SK-N-SH (cell line): ENCODE data around the gene ENTPD6. TPM values are rescaled to one million over a fixed set of nuclear protein-coding genes. Genes with fewer than 3 reads are reported as not detected.

ENCODE experiments used
- CTCF ChIA-PET: fragments of 300-600, 350-600 bp; formaldehyde crosslinking; extraction: SDS; loops from one replicate; lab custom pipeline; 2021; lab: Yijun Ruan, JAX
- POLR2A ChIA-PET: fragments of 350-600 bp; sonication (Branson Sonifier 250); formaldehyde crosslinking; extraction: SDS; loops from one replicate; lab custom pipeline; 2020; ENCODE audit warnings: antibody characterized with exemption, inconsistent platforms; lab: Yijun Ruan, JAX
- DNase-seq: peaks from one replicate; pipeline ENCODE4 v3.0.0; 2012
- H2AFZ ChIP-seq: fragments of 200-600 bp; sonication (generic); 2 replicates; pipeline ENCODE4 v1.8.1; 2016; ENCODE audit warnings: antibody characterized with exemption, mild to moderate bottlenecking, low read depth
- H3F3A ChIP-seq: fragments of 200-600 bp; sonication (generic); replicated peaks from 2 replicates; pipeline ENCODE3; 2016; ENCODE audit warnings: antibody characterized with exemption, mild to moderate bottlenecking; ENCODE audit not compliant: insufficient read depth
- H3K27ac ChIP-seq, 2 experiments: fragments of 200-500 bp in 1 of 2; fragments of 200-600 bp in 1 of 2; sonication (Bioruptor generic) in 1 of 2; sonication (generic), shearing (Covaris generic) in 1 of 2; 2 replicates each; pipeline versions ENCODE4 v1.5.1 to v1.6.1; 2014 to 2016; ENCODE audit warnings: low read depth in 2 of 2, inconsistent platforms in 1 of 2, low read length in 1 of 2, mild to moderate bottlenecking in 1 of 2, mixed read lengths in 1 of 2
- H3K27me3 ChIP-seq: fragments of 200-600 bp; sonication (generic), shearing (Covaris generic); 2 replicates; pipeline ENCODE4 v1.6.1; 2016; ENCODE audit warnings: mixed run types; ENCODE audit not compliant: insufficient read depth
- H3K36me3 ChIP-seq, 2 experiments: fragments of 200-500 bp in 1 of 2; fragments of 200-600 bp in 1 of 2; sonication (Bioruptor generic) in 1 of 2; sonication (generic) in 1 of 2; replicated peaks in 1 of 2; 2 replicates each; pipeline versions ENCODE3 to v1.5.1; 2014 to 2016; ENCODE audit warnings: low read length in 1 of 2, mild to moderate bottlenecking in 1 of 2; ENCODE audit not compliant: insufficient read depth in 2 of 2, control insufficient read depth in 1 of 2
- H3K4me1 ChIP-seq, 2 experiments: fragments of 200-500 bp in 1 of 2; fragments of 200-600 bp in 1 of 2; sonication (Bioruptor generic) in 1 of 2; sonication (generic), shearing (Covaris generic) in 1 of 2; 2 replicates each; pipeline versions ENCODE4 v1.5.1 to v1.6.1; 2014 to 2016; ENCODE audit warnings: low read depth in 1 of 2, low read length in 1 of 2, mixed run types in 1 of 2; ENCODE audit not compliant: insufficient read depth in 2 of 2, control insufficient read depth in 1 of 2
- H3K4me2 ChIP-seq: fragments of 200-600 bp; sonication (generic), shearing (Covaris generic); 2 replicates; pipeline ENCODE4 v1.6.1; 2017; ENCODE audit warnings: mixed run types
- H3K4me3 ChIP-seq, 2 experiments: fragments of 200-500 bp in 1 of 2; fragments of 200-600 bp in 1 of 2; sonication (Bioruptor generic) in 1 of 2; sonication (generic), shearing (Covaris generic) in 1 of 2; 2 replicates each; pipeline versions ENCODE4 v1.5.1 to v1.8.1; 2014 to 2016; ENCODE audit warnings: low read depth in 2 of 2, inconsistent platforms in 1 of 2, low read length in 1 of 2, mild to moderate bottlenecking in 1 of 2, mixed read lengths in 1 of 2, moderate library complexity in 1 of 2
- H3K79me2 ChIP-seq: fragments of 200-600 bp; sonication (generic); 2 replicates; pipeline ENCODE4 v1.8.1; 2017; ENCODE audit warnings: mild to moderate bottlenecking; ENCODE audit not compliant: insufficient read depth
- H3K9ac ChIP-seq: fragments of 200-600 bp; sonication (generic); 2 replicates; pipeline ENCODE4 v1.6.1; 2017; ENCODE audit warnings: mixed run types
- H3K9me2 ChIP-seq: fragments of 200-600 bp; sonication (generic); 2 replicates; pipeline ENCODE4 v1.6.1; 2017; ENCODE audit warnings: mixed run types
- H3K9me3 ChIP-seq: fragments of 200-600 bp; sonication (generic); 2 replicates; pipeline ENCODE4 v1.6.1; 2017; ENCODE audit warnings: mixed run types, mild to moderate bottlenecking, moderate library complexity
- H4K20me1 ChIP-seq: fragments of 200-600 bp; sonication (generic); 2 replicates; pipeline ENCODE4 v1.6.1; 2017; ENCODE audit warnings: mild to moderate bottlenecking, mixed run types; ENCODE audit not compliant: insufficient read depth
- EZH2phosphoT487 ChIP-seq: fragments of 200-600 bp; sonication (generic); IDR thresholded peaks from 2 replicates; pipeline ENCODE4 v1.6.1; 2017; ENCODE audit warnings: low read depth, mixed run types, mild to moderate bottlenecking, antibody characterized with exemption, moderate library complexity, borderline replicate concordance
- GABPA ChIP-seq: IDR thresholded peaks from 2 replicates; pipeline ENCODE4 v1.4.0; 2012; ENCODE audit warnings: low read depth, mild to moderate bottlenecking
- GATA2 ChIP-seq: sonication (generic); formaldehyde crosslinking; IDR thresholded peaks from 2 replicates; pipeline ENCODE4 v1.5.0; 2020; ENCODE audit warnings: mild to moderate bottlenecking, missing genetic modification reagents
- JUND ChIP-seq: IDR thresholded peaks from 2 replicates; pipeline ENCODE4 v1.4.0; 2012
- MEF2A ChIP-seq: IDR thresholded peaks from 2 replicates; pipeline ENCODE4 v1.4.0; 2012; ENCODE audit warnings: low read depth, borderline replicate concordance
- MXI1 ChIP-seq: IDR thresholded peaks from 2 replicates; pipeline ENCODE4 v1.6.1; 2012; ENCODE audit warnings: mild to moderate bottlenecking, low read depth, low read length, improper control_type of control experiment
- NRF1 ChIP-seq: IDR thresholded peaks from 2 replicates; pipeline ENCODE4 v1.6.1; 2012; ENCODE audit warnings: low read depth, mild to moderate bottlenecking, low read length
- POLR2AphosphoS5 ChIP-seq: IDR thresholded peaks from 2 replicates; pipeline ENCODE4 v1.6.1; 2012; ENCODE audit warnings: low read depth, low read length
- RAD21 ChIP-seq: IDR thresholded peaks from 2 replicates; pipeline ENCODE4 v1.6.1; 2012; ENCODE audit warnings: mild to moderate bottlenecking, low read length
- RFX5 ChIP-seq: IDR thresholded peaks from 2 replicates; pipeline ENCODE4 v1.6.1; 2012; ENCODE audit warnings: mild to moderate bottlenecking, improper control_type of control experiment, low read length
- RXRA ChIP-seq: IDR thresholded peaks from 2 replicates; pipeline ENCODE4 v1.4.0; 2012; ENCODE audit warnings: low read depth, mild to moderate bottlenecking, borderline replicate concordance
- TEAD4 ChIP-seq: IDR thresholded peaks from 2 replicates; pipeline ENCODE4 v1.4.0; 2012; ENCODE audit warnings: mild to moderate bottlenecking, borderline replicate concordance; ENCODE audit not compliant: insufficient read depth
- YY1 ChIP-seq: IDR thresholded peaks from 2 replicates; pipeline ENCODE4 v1.4.0; 2012; ENCODE audit warnings: low read depth, mild to moderate bottlenecking
- WGBS: methylation state at CpG from one replicate; pipeline ENCODE4 v1.1.6; 2017; ENCODE audit warnings: low lambda C conversion rate; 5-methylcytosine and 5-hydroxymethylcytosine counted together
- polyA plus RNA-seq, 3 experiments: library from polyadenylated mRNA; depleted of rRNA; stranded (reverse); fragments of >200 nt; gene quantifications; 2 replicates each; pipeline ENCODE4 v1.2.3, GENCODE V29; 2012
- TF ChIP-seq, protein P1 (sequence below): fragments of 200-600 bp; sonication (generic); IDR thresholded peaks from 2 replicates; pipeline ENCODE4 v1.6.1; 2017; ENCODE audit warnings: antibody characterized with exemption, mild to moderate bottlenecking, moderate library complexity
- TF ChIP-seq, protein P2 (sequence below): fragments of 150-350 bp; IDR thresholded peaks from 2 replicates; pipeline ENCODE4 v1.6.1; 2017; ENCODE audit warnings: antibody characterized with exemption, low read length, low read depth, borderline replicate concordance
- TF ChIP-seq, protein P3 (sequence below): IDR thresholded peaks from 2 replicates; pipeline ENCODE4; 2012

Gene ENTPD6
- polyA plus RNA-seq, 1 of the 3 experiments (the other 2 are of a cell fraction): 76.1 TPM

DNA sequence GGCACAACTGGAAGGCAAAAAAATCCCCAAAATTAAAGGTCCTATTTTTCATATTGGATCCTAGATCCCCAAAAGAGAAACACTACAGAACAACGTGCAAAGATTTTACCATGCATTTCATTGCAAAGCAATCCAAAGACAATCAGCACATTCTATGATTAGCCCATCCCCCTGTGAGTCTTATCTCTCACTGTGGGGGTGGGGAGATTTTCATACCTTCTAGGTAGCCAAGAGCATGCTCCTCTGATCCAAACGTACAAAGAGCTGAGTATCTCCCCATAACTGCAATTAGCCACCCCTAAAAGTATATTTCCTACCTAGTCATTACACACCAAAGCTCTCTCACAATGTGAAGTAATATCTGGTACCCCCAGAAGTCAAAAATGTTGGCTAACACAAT is 22.2 kb upstream of the ENTPD6 start:
- no peak overlapping the region for H3K4me2 ChIP-seq
- no peak for DNase-seq
- no peaks in the 10 kb centered on the region for H3F3A ChIP-seq
- no peak overlapping the region for H2AFZ ChIP-seq
- no peak overlapping the region for H3K9ac ChIP-seq
- H3K27ac ChIP-seq: no peak overlapping the region
- H3K27me3 ChIP-seq: peaks cover 7% of the 10 kb centered on the region
- H3K79me2 ChIP-seq: no peaks in the 10 kb centered on the region
- ChIA-PET POLR2A (no interaction called here), CTCF (interaction anchor here (1.2 kb wide), 1 partner anchor 179 kb away, joined by 3 read pairs; no protein-coding TSS in a partner anchor)
- no peaks in the 10 kb centered on the region for H3K9me2 ChIP-seq
- TF ChIP-seq RAD21 (no peak), YY1 (no peak), JUND (no peak), MXI1 (no peak), RFX5 (no peak), MEF2A (no peak), GABPA (no peak), POLR2AphosphoS5 (no peak), RXRA (no peak), GATA2 (CRISPR knock-in tag) (no peak), TEAD4 (no peak), NRF1 (no peak), EZH2phosphoT487 (no peak)
- TF ChIP-seq, protein P1, sequence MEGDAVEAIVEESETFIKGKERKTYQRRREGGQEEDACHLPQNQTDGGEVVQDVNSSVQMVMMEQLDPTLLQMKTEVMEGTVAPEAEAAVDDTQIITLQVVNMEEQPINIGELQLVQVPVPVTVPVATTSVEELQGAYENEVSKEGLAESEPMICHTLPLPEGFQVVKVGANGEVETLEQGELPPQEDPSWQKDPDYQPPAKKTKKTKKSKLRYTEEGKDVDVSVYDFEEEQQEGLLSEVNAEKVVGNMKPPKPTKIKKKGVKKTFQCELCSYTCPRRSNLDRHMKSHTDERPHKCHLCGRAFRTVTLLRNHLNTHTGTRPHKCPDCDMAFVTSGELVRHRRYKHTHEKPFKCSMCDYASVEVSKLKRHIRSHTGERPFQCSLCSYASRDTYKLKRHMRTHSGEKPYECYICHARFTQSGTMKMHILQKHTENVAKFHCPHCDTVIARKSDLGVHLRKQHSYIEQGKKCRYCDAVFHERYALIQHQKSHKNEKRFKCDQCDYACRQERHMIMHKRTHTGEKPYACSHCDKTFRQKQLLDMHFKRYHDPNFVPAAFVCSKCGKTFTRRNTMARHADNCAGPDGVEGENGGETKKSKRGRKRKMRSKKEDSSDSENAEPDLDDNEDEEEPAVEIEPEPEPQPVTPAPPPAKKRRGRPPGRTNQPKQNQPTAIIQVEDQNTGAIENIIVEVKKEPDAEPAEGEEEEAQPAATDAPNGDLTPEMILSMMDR: no peak
- TF ChIP-seq, protein P2, sequence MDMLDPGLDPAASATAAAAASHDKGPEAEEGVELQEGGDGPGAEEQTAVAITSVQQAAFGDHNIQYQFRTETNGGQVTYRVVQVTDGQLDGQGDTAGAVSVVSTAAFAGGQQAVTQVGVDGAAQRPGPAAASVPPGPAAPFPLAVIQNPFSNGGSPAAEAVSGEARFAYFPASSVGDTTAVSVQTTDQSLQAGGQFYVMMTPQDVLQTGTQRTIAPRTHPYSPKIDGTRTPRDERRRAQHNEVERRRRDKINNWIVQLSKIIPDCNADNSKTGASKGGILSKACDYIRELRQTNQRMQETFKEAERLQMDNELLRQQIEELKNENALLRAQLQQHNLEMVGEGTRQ: no peak
- TF ChIP-seq, protein P3, sequence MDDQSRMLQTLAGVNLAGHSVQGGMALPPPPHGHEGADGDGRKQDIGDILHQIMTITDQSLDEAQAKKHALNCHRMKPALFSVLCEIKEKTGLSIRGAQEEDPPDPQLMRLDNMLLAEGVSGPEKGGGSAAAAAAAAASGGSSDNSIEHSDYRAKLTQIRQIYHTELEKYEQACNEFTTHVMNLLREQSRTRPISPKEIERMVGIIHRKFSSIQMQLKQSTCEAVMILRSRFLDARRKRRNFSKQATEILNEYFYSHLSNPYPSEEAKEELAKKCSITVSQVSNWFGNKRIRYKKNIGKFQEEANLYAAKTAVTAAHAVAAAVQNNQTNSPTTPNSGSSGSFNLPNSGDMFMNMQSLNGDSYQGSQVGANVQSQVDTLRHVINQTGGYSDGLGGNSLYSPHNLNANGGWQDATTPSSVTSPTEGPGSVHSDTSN: no peak
- H3K4me3 ChIP-seq: no peak overlapping the region
- no peaks in the 10 kb centered on the region for H4K20me1 ChIP-seq
- no peaks in the 10 kb centered on the region for H3K9me3 ChIP-seq
- H3K36me3 ChIP-seq: no peaks in the 10 kb centered on the region
- H3K4me1 ChIP-seq: peaks cover 0 to 8% of the 10 kb centered on the region in 2 experiments; a peak in 1 of 4 replicates
- WGBS: 4% methylated on average over 2 of the region's 2 CpGs
